Mesodermal cell (in vitro differentiated cells): ENCODE data around the gene PRSS2.

Experiments used
- H3K27ac ChIP-seq: 2 replicates; pipeline ENCODE4 v1.7.0; 2013; ENCODE audit warnings: mild to moderate bottlenecking, low read depth, low read length, moderate library complexity; ENCODE audit not compliant: severe bottlenecking
- H3K36me3 ChIP-seq: 2 replicates; pipeline ENCODE4 v1.7.1; 2013; ENCODE audit warnings: mild to moderate bottlenecking, low read length, moderate library complexity; ENCODE audit not compliant: control insufficient read depth, insufficient read depth
- H3K4me1 ChIP-seq: one replicate; pipeline ENCODE4 v1.7.1; 2013; ENCODE audit warnings: mild to moderate bottlenecking, low read length; ENCODE audit not compliant: insufficient read depth, control insufficient read depth, poor library complexity, severe bottlenecking
- H3K4me3 ChIP-seq: 2 replicates; pipeline ENCODE4 v1.7.0; 2013; ENCODE audit warnings: low read length, control low read depth, mild to moderate bottlenecking; ENCODE audit not compliant: insufficient read depth, poor library complexity, severe bottlenecking; ENCODE audit errors: extremely low read depth
- H3K9me3 ChIP-seq: 2 replicates; pipeline ENCODE4 v1.7.1; 2013; ENCODE audit warnings: mild to moderate bottlenecking, low read length, moderate library complexity; ENCODE audit not compliant: control insufficient read depth
- WGBS, 2 experiments: methylation state at CpG; one replicate each; pipeline ENCODE4 v1.1.5; 2013; ENCODE audit warnings: missing lambda C conversion rate in 2 of 2; ENCODE audit not compliant: insufficient coverage in 2 of 2; 5-methylcytosine and 5-hydroxymethylcytosine counted together

PRSS2 gene

GRCh38 chr7:142796501-142797390, 26.0 kb downstream of the PRSS2 start:
- peaks cover 6% of the 10 kb centered on the region for H3K4me1 ChIP-seq
- H3K4me3 ChIP-seq = peak overlapping the region; percentile 38
- H3K27ac ChIP-seq = no peak overlapping the region
- no peaks in the 10 kb centered on the region for H3K36me3 ChIP-seq
- no peaks in the 10 kb centered on the region for H3K9me3 ChIP-seq
- 1 to 3% methylated on average over 53 to 67 of the region's 74 CpGs for WGBS, 2 experiments

GRCh38 chr7:142797391-142798377, 26.9 kb downstream of the PRSS2 start:
- 3 to 9% methylated on average over 24 to 26 of the region's 33 CpGs for WGBS, 2 experiments
- Histone ChIP-seq H3K36me3 (no peaks in the 10 kb centered on the region), H3K4me1 (peaks cover 6% of the 10 kb centered on the region), H3K27ac (no peak overlapping the region), H3K4me3 (peak overlapping the region; percentile 38), H3K9me3 (no peaks in the 10 kb centered on the region)

GRCh38 chr7:142798451-142799436, 28.0 kb downstream of the PRSS2 start:
- Histone ChIP-seq H3K4me1 (peaks cover 6% of the 10 kb centered on the region), H3K27ac (no peak overlapping the region), H3K4me3 (no peak overlapping the region), H3K36me3 (no peaks in the 10 kb centered on the region), H3K9me3 (no peaks in the 10 kb centered on the region)
- WGBS, 2 experiments = 85 to 91% methylated on average over 4 to 5 of the region's 11 CpGs

- H3K4me1 ChIP-seq = peaks cover 6% of the 10 kb centered on the region
- no peak overlapping the region for H3K27ac ChIP-seq
- no peaks in the 10 kb centered on the region for H3K9me3 ChIP-seq
- no peaks in the 10 kb centered on the region for H3K36me3 ChIP-seq
- H3K4me3 ChIP-seq = no peak overlapping the region
- WGBS, 2 experiments = 47 to 48% methylated on average over 3 of the region's 3 CpGs
These were observed 28.7 kb downstream of the PRSS2 start for GRCh38 chr7:142799437-142799835.

GRCh38 chr7:142800088-142800487, 29.3 kb downstream of the PRSS2 start:
- Histone ChIP-seq H3K9me3 (no peaks in the 10 kb centered on the region), H3K36me3 (no peaks in the 10 kb centered on the region)

GRCh38 chr7:142800699-142801260, 30.0 kb downstream of the PRSS2 start:
- Histone ChIP-seq H3K27ac (no peak overlapping the region), H3K4me3 (no peak overlapping the region), H3K36me3 (no peaks in the 10 kb centered on the region), H3K9me3 (no peaks in the 10 kb centered on the region), H3K4me1 (peaks cover 6% of the 10 kb centered on the region)
- 88 to 100% methylated on average over 1 to 3 of the region's 7 CpGs for WGBS, 2 experiments

More at GRCh38 chr7:142800088-142800487, 29.3 kb downstream of the PRSS2 start:
- 100% methylated on average over 1 of the region's 1 CpG; no CpG with 5 or more reads in 1 of the 2 experiments for WGBS, 2 experiments
- no peak overlapping the region for H3K4me3 ChIP-seq
- no peak overlapping the region for H3K27ac ChIP-seq
- H3K4me1 ChIP-seq = peaks cover 6% of the 10 kb centered on the region

- no peak overlapping the region for H3K4me3 ChIP-seq
- H3K27ac ChIP-seq = no peak overlapping the region
- WGBS, 2 experiments = 90 to 95% methylated on average over 5 to 6 of the region's 8 CpGs
- H3K9me3 ChIP-seq = no peaks in the 10 kb centered on the region
- H3K36me3 ChIP-seq = no peaks in the 10 kb centered on the region
- peaks cover 2% of the 10 kb centered on the region for H3K4me1 ChIP-seq
These were observed 31.0 kb downstream of the PRSS2 start for GRCh38 chr7:142801601-142802295.

- 85 to 88% methylated on average over 2 to 3 of the region's 3 CpGs for WGBS, 2 experiments
- Histone ChIP-seq H3K27ac (no peak overlapping the region), H3K4me1 (no peaks in the 10 kb centered on the region), H3K9me3 (no peaks in the 10 kb centered on the region), H3K4me3 (no peak overlapping the region), H3K36me3 (no peaks in the 10 kb centered on the region)
These were observed 31.5 kb downstream of the PRSS2 start for GRCh38 chr7:142802301-142802700.

GRCh38 chr7:142803901-142804300, 33.1 kb downstream of the PRSS2 start:
- Histone ChIP-seq H3K9me3 (peaks cover 7% of the 10 kb centered on the region), H3K4me1 (peaks cover 10% of the 10 kb centered on the region), H3K36me3 (no peaks in the 10 kb centered on the region), H3K4me3 (no peak overlapping the region), H3K27ac (no peak overlapping the region)
- 78 to 87% methylated on average over 3 to 4 of the region's 4 CpGs for WGBS, 2 experiments
